SK-N-SH treated with all-trans-retinoic acid at 6 μM for 48 hours (cell line): Measurements from ENCODE around the gene DGKZ.

Experiments used
- ARNTL ChIP-seq: fragments of 450-650 bp; formaldehyde crosslinking; IDR thresholded peaks from 2 replicates; pipeline ENCODE4 v1.5.0; 2020; ENCODE audit warnings: low read depth, mild to moderate bottlenecking, moderate library complexity, borderline replicate concordance
- CREB5 ChIP-seq: fragments of 250-450 bp; sonication (Bioruptor Pico); IDR thresholded peaks from 2 replicates; pipeline ENCODE4 v1.5.1; 2020; ENCODE audit warnings: low read depth, mild to moderate bottlenecking, moderate library complexity
- CSRNP3 ChIP-seq: fragments of 250-450 bp; sonication (Bioruptor Pico); IDR thresholded peaks from 2 replicates; pipeline ENCODE4 v1.5.1; 2021; ENCODE audit warnings: mild to moderate bottlenecking, moderate library complexity
- ESRRG ChIP-seq: fragments of 250-450 bp; sonication (Bioruptor Pico); IDR thresholded peaks from 2 replicates; pipeline ENCODE4 v1.6.1; 2021; ENCODE audit warnings: mild to moderate bottlenecking
- GLIS3 ChIP-seq: fragments of 250-450 bp; sonication (Bioruptor Pico); IDR thresholded peaks from 2 replicates; pipeline ENCODE4 v1.5.0; 2020; ENCODE audit warnings: mild to moderate bottlenecking, moderate library complexity
- OSR1 ChIP-seq: fragments of 250-450 bp; sonication (Bioruptor Pico); IDR thresholded peaks from 2 replicates; pipeline ENCODE4 v1.8.0; 2022; ENCODE audit warnings: moderate library complexity, mild to moderate bottlenecking, inconsistent platforms
- PATZ1 ChIP-seq: fragments of 250-450 bp; sonication (Bioruptor Pico); IDR thresholded peaks from 2 replicates; pipeline ENCODE4 v1.8.0; 2020; ENCODE audit warnings: mild to moderate bottlenecking, moderate library complexity, borderline replicate concordance
- PPARA ChIP-seq: fragments of 250-450 bp; sonication (Bioruptor Pico); IDR thresholded peaks from 2 replicates; pipeline ENCODE4 v1.5.0; 2020; ENCODE audit warnings: mild to moderate bottlenecking, borderline replicate concordance
- RARB ChIP-seq: fragments of 250-450 bp; sonication (Bioruptor Pico); IDR thresholded peaks from 2 replicates; pipeline ENCODE4 v1.8.0; 2021; ENCODE audit warnings: mild to moderate bottlenecking, moderate library complexity
- SNAI2 ChIP-seq: fragments of 250-450 bp; sonication (Bioruptor Pico); IDR thresholded peaks from 2 replicates; pipeline ENCODE4 v1.5.0; 2020; ENCODE audit warnings: mild to moderate bottlenecking, moderate library complexity
- TCF4 ChIP-seq: fragments of 250-450 bp; sonication (Bioruptor Pico); IDR thresholded peaks from 2 replicates; pipeline ENCODE4 v1.8.0; 2021; ENCODE audit warnings: mild to moderate bottlenecking, moderate library complexity, borderline replicate concordance
- TSHZ2 ChIP-seq: fragments of 250-450 bp; sonication (Bioruptor Pico); IDR thresholded peaks from 2 replicates; pipeline ENCODE4 v1.5.0; 2020; ENCODE audit warnings: mild to moderate bottlenecking, moderate library complexity
- ZFP3 ChIP-seq: fragments of 250-450 bp; sonication (Bioruptor Pico); IDR thresholded peaks from 2 replicates; pipeline ENCODE4 v1.5.0; 2020; ENCODE audit warnings: mild to moderate bottlenecking, moderate library complexity
- ZFP30 ChIP-seq: fragments of 450-650 bp; formaldehyde crosslinking; IDR thresholded peaks from 2 replicates; pipeline ENCODE4 v1.5.0; 2022; ENCODE audit warnings: mild to moderate bottlenecking, moderate library complexity

GRCh38 chr11:46378296-46378695 is 31.0 kb downstream of the DGKZ start:
- no peak for TF ChIP-seq PATZ1
- TF ChIP-seq SNAI2 (CRISPR knock-in tag): no peak
- no peak for TF ChIP-seq ZFP30 (CRISPR knock-in tag)
- no peak for TF ChIP-seq ESRRG (CRISPR knock-in tag)
- no peak for TF ChIP-seq GLIS3
- TF ChIP-seq ARNTL (CRISPR knock-in tag): no peak
- TF ChIP-seq OSR1: no peak
- no peak for TF ChIP-seq PPARA
- no peak for TF ChIP-seq ZFP3 (CRISPR knock-in tag)
- no peak for TF ChIP-seq TCF4 (CRISPR knock-in tag)
- TF ChIP-seq CREB5: no peak
- TF ChIP-seq RARB: no peak
- no peak for TF ChIP-seq CSRNP3 (CRISPR knock-in tag)
- TF ChIP-seq TSHZ2 (CRISPR knock-in tag): no peak
